ENCODE measurements around the gene ALKBH5. TPM values are rescaled to one million over a fixed set of nuclear protein-coding genes. Genes with fewer than 3 reads are reported as not detected.

The ALKBH5 gene
- total RNA-seq, result 100 and 115 TPM in 2 replicates

GRCh38 chr17:18183334-18184142 lies at the start of gene ALKBH5:
Gene ALKBH5 (plus strand): TSS chr17:18183828. CDS start chr17:18184244, 416 bp downstream.

GRCh38 chr17:18225121-18225641 lies 41.6 kb downstream of the ALKBH5 start, which contains the start of gene LLGL1:
Gene LLGL1 (plus strand): TSS chr17:18225635. CDS start chr17:18225683, 48 bp downstream.

GRCh38 chr17:18258356-18259038 lies 74.9 kb downstream of the ALKBH5 start, which contains the start of gene FLII:
Gene FLII (minus strand): TSS chr17:18258738. CDS start chr17:18258690, 48 bp downstream.

Other genes starting within 250 kb of the ALKBH5 start
- 28.6 and 42.4 TPM in 2 replicates for gene TOM1L2, start 211.4 kb upstream of the ALKBH5 start, total RNA-seq
- 1.3 and 1.9 TPM in 2 replicates for gene DRC3, start 211.0 kb upstream of the ALKBH5 start, total RNA-seq
- 20.1 and 23.1 TPM in 2 replicates for gene ATPAF2, start 144.7 kb upstream of the ALKBH5 start, total RNA-seq
- gene GID4, start 144.4 kb upstream of the ALKBH5 start, total RNA-seq, result 8.1 and 11.2 TPM in 2 replicates
- 36.6 and 47.3 TPM in 2 replicates for gene DRG2, start 95.9 kb upstream of the ALKBH5 start, total RNA-seq
- gene MYO15A, start 75.1 kb upstream of the ALKBH5 start, total RNA-seq, result 0.22 and 0.27 TPM in 2 replicates
- 33.8 and 38.3 TPM in 2 replicates for gene LLGL1, start 41.8 kb downstream of the ALKBH5 start, total RNA-seq
- gene FLII, start 74.9 kb downstream of the ALKBH5 start, total RNA-seq, result 253 and 319 TPM in 2 replicates
- gene MIEF2, start 76.8 kb downstream of the ALKBH5 start, total RNA-seq, result 7.8 and 8.0 TPM in 2 replicates
- 58.6 and 62.0 TPM in 2 replicates for gene TOP3A, start 131.2 kb downstream of the ALKBH5 start, total RNA-seq
- gene SMCR8, start 131.5 kb downstream of the ALKBH5 start, total RNA-seq, result 20.6 and 25.0 TPM in 2 replicates
- 21.5 and 27.3 TPM in 2 replicates for gene SHMT1, start 179.7 kb downstream of the ALKBH5 start, total RNA-seq
- not detected in 2 replicates for gene EVPLL, start 193.9 kb downstream of the ALKBH5 start, total RNA-seq

Data from thoracic aorta endothelial cell (primary cell).